Measurements from ENCODE around the gene SLC6A5. TPM values are rescaled to one million over a fixed set of nuclear protein-coding genes. Genes with fewer than 3 reads are reported as not detected.

The SLC6A5 gene
- total RNA-seq, 1 experiment from 2014 or later, result not detected

GRCh38 chr11:20640401-20640800 is 41.0 kb downstream of the SLC6A5 start:
- no peak overlapping the region for H3K4me2 ChIP-seq (ENCODE audit: insufficient read depth, insufficient read length, low read length)
- no peak for DNase-seq
- Mint-ChIP-seq H3K27ac (no peak overlapping the region; a peak in 1 of 7 replicates), H3K27me3 (ENCODE audit: low read depth) (no peaks in the 10 kb centered on the region; the same call in 1 of the 2 replicates), H3K9me3 (peaks cover 0 to 2% of the 10 kb centered on the region in 2 experiments; a peak in 3 of 5 replicates), H3K4me1 (peaks cover 6 to 10% of the 10 kb centered on the region in 2 experiments), H3K36me3 (ENCODE audit: insufficient read depth in 1 of 3, low read depth in 3 of 3) (no peaks in the 10 kb centered on the region; a peak in 2 of 7 replicates), H3K4me3 (no peak overlapping the region)
- H3K79me1 ChIP-seq (ENCODE audit: insufficient read depth, low read depth, low read length, poor library complexity, severe bottlenecking), result no peaks in the 10 kb centered on the region
- TF ChIP-seq CTCF (conservative IDR thresholded peaks at IDR 0.05), result no peak
- no peak overlapping the region for H4K5ac ChIP-seq (ENCODE audit: insufficient read length, low read depth, low read length)
- H3T11ph ChIP-seq (ENCODE audit: low read length), result no peak overlapping the region
- H4K91ac ChIP-seq (ENCODE audit: insufficient read length, low read depth, low read length), result no peak overlapping the region
- no peak overlapping the region for H2BK5ac ChIP-seq (ENCODE audit: insufficient read length, low read length)
- no peak overlapping the region for H3K18ac ChIP-seq (ENCODE audit: insufficient read length, low read depth, low read length)
- no peak overlapping the region for H4K8ac ChIP-seq (replicated peaks; ENCODE audit: insufficient read length, low read depth, low read length)
- H3K9ac ChIP-seq (ENCODE audit: extremely low read depth, insufficient read length, low read length), result no peak overlapping the region
- H3K4me1 ChIP-seq (ENCODE audit: insufficient read depth, low read length), result no peaks in the 10 kb centered on the region; the same call in 1 of the 2 replicates
- H4K20me1 ChIP-seq (ENCODE audit: control insufficient read depth, insufficient read depth, insufficient read length), result no peaks in the 10 kb centered on the region
- H2BK12ac ChIP-seq (ENCODE audit: insufficient read length, low read depth, low read length), result no peak overlapping the region
- H2BK15ac ChIP-seq (ENCODE audit: low read depth, low read length), result no peak overlapping the region
- no peaks in the 10 kb centered on the region; the same call in 1 of the 2 replicates for H3K27me3 ChIP-seq (ENCODE audit: insufficient read depth, low read length)
- H3K4ac ChIP-seq (ENCODE audit: low read depth, low read length), result no peak overlapping the region
- no peak overlapping the region for H2AK5ac ChIP-seq (ENCODE audit: insufficient read length, low read length)
- no peak overlapping the region for H2AFZ ChIP-seq (ENCODE audit: low read length)
- H3K27ac ChIP-seq (ENCODE audit: insufficient read length, low read depth, low read length), result no peak overlapping the region
- no peak overlapping the region for H2BK20ac ChIP-seq (ENCODE audit: low read depth, low read length, poor library complexity, severe bottlenecking)
- no peaks in the 10 kb centered on the region for H3K23me2 ChIP-seq (ENCODE audit: insufficient read length, low read depth, low read length, poor library complexity, severe bottlenecking)
- H3K9me3 ChIP-seq (ENCODE audit: control insufficient read depth, low read depth, low read length), result no peaks in the 10 kb centered on the region
- no CpG with 5 or more reads among the region's 2 CpGs for WGBS (ENCODE audit: extremely low coverage, insufficient read length, low lambda C conversion rate)
- H3K23ac ChIP-seq (ENCODE audit: insufficient read length, low read depth, low read length), result no peak overlapping the region
- H2BK120ac ChIP-seq (ENCODE audit: low read depth, low read length, poor library complexity, severe bottlenecking), result no peak overlapping the region
- H3K56ac ChIP-seq (ENCODE audit: insufficient read length, low read depth, low read length), result no peak overlapping the region
- H3K79me2 ChIP-seq (ENCODE audit: insufficient read depth, low read length), result no peaks in the 10 kb centered on the region
- H3K14ac ChIP-seq (ENCODE audit: insufficient read depth, low read length), result no peak overlapping the region

Measured in H9 (cell line).